NCI-H1105 (cell line): ENCODE measurements around the gene SERPINB13.
A peak's percentile ranks its signal among the peaks of the same experiment; 100 is the strongest.
"Not testable (repeated sequence)": the region's sequence is repeated elsewhere in the genome, so short reads cannot be mapped to it uniquely, and the experiment has no call there.

Source experiments
- DNase-seq: peaks from one replicate; lab custom pipeline; 2025; lab: John Stamatoyannopoulos, UW

Gene SERPINB13

DNA sequence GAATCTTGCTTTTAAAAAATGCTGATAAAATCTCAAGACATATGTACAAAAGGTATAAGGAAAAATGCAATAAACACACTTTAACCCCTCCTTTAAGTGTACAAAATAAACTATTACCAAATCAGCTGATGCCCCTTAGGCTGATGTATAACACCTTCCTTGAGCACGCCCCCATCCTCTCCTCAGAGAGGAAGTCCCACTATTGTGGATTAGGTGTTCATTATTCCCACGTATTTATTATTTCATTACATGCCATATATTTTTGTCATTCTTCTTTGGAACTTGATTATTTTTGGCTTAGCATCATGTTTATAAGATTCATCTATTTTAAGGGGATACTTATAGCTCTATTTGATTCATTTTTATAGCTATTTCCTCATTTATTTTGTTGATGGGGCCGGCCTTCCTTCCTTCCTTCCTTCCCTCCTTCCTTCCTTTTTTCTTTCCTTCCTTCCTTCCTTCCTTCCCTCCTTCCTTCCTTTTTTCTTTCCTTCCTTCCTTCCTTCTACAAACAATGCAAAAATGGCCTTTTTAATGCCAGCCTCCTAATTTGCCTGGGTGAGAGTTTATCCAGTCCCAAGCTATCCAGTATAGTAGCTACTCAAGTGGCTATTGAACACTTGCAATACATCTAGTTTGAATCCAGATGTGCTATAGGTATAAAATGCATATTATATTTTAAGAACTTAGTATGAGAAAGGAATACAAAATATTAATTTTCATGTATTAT lies 4.0 kb downstream of the SERPINB13 start:
- no peak for DNase-seq

DNA sequence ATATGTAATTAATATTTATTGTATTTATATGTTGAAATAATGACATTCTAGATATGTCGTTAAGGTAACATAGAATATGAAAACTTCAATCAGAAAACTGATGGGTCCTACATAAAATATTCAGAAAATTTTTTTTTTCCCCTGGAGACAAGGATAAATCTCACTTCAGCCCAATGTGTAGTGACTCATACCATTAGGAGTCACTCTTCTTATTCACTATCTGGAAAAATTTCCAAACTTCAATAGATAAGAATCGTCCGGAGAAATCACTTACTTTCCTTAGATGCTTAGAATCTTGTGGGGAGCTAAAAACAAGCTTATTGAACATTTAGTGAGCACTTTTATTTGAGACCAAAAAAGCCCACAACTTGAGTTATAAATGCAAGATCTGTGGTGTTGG lies 4.6 kb downstream of the SERPINB13 start:
- no peak for DNase-seq

DNA sequence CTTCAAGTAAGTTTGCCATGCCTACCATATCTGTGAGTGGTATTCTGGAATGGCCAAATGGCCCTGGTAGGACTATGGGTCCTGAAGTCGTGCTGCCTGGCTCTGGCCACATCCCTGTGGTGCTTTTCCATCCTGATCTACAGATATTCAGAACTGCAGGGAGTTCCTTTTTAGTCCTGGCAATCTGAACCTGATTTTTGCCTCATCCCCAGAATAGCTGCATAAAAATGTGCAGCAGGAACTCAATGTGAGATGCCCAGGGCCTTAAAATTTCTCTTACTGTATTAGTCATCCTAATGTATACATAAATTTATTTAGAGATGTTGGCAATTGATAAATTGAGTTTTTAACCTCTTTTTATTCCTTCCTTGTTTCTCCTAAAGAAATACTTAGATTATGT lies 5.3 kb downstream of the SERPINB13 start:
- DNase-seq: no peak

DNA sequence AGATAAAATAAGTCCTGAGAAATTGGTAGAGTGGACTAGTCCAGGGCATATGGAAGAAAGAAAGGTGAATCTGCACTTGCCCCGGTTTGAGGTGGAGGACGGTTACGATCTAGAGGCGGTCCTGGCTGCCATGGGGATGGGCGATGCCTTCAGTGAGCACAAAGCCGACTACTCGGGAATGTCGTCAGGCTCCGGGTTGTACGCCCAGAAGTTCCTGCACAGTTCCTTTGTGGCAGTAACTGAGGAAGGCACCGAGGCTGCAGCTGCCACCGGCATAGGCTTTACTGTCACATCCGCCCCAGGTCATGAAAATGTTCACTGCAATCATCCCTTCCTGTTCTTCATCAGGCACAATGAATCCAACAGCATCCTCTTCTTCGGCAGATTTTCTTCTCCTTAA lies 9.8 kb downstream of the SERPINB13 start:
- no peak for DNase-seq

DNA sequence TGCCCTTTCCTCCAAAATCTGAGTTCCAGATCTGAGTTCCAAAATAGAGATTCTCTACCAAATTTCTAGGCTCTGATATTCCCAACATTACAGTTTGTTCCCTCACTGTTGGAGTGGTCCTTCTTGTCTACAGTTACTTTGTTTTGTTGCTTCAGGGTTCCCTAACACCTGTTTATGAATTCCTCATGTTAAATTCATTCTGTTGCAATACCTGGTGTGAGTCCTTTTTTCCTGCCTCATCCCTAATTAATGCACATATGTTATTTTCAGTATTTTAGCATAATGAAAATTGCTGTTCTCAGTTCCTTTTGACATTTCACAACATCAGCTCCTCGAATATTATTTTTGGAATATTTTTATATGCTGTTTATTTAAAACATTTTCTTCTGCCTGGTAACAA lies 16.2 kb downstream of the SERPINB13 start:
- DNase-seq: no peak

DNA sequence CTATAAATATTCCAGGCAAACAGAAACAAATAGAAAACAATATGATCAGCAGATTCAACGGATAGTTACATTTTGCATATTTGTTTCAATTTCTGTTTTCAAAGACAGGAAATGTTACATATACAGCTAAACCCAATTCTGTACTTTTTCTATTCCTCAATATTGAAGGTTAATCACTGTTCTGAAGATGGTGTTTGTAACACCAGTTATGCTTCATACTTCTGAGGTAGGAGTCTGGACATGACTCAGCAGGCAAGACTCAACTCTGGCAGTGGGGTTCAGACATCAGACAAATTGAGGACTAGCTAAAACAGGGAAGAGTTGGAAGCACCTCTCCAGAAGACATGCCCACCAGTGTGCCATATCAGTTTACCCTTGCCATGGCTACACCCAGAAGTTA lies 16.6 kb downstream of the SERPINB13 start:
- no peak for DNase-seq

DNA sequence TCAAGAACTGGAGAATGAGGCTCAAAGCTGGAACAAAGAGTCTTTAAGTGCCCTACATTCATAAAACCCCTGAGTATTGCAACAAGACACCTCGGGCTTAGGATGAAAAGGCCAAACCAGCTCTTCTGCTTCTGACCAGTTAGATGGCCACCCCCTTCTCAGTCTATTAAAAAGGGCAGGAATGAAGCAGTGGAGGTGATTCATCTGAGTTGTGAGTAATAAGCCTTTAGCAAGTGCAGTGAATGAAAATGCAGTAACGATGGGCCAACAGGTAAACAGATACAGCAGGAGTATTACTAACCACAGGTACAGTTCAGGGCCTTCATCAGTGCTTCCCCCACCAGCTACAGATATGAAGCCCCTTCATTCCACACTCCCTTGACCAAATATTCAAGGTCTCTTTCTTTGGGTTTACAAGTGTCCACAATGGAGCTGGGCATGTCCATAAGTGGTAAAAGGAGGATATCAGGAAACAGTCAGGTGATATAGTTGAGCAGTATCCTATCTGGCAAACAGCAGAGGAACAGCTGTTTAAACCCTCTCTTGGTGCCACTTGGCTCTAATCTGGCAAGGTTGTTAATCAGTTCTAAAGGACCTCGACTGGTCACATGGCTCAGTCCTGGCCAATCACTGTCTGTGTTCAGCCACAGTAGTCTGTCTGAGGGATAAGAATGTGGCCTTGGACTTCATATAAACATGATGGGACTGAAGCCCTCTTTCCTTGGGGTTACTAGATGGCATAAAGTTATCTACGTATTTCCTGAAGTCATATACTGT lies 17.8 kb downstream of the SERPINB13 start:
- DNase-seq: no peak

DNA sequence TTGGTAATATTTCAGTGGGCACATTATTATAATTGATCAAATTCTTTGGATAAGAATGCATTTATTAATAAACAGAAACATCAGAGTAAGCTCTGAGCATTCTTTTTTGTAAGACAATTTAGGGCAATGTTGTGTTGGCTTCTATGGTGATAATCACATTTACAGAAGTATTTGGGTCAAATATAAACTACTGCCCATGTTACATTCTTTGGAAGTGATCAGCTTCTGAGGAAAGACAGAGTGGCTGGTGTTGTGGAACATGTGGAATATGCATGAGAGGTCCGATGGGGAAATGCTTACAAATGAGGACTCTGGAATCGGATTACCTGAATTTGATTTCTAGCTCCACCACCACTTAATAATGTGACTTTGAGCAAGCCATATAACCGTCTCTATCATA lies 19.4 kb downstream of the SERPINB13 start:
- DNase-seq: no peak

DNA sequence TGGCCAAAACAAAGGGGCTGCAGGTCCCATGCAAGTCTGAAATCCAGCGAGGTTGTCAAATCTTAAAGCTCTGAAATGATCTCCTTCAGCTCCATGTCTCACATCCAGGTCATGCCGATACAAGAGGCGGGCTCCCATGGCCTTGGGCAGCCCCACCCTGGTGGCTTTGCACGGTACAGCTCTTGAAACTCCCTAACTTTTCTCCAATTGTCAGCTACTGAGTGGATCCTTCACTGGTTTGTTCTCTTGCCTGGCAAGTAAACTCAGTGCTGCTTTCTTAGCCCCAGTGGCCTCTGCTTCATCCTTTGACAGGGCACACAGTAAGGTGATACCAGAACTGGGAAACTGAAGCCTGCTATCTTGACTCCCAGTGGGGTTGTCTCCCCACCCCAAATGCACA lies 26.3 kb downstream of the SERPINB13 start:
- no peak for DNase-seq

DNA sequence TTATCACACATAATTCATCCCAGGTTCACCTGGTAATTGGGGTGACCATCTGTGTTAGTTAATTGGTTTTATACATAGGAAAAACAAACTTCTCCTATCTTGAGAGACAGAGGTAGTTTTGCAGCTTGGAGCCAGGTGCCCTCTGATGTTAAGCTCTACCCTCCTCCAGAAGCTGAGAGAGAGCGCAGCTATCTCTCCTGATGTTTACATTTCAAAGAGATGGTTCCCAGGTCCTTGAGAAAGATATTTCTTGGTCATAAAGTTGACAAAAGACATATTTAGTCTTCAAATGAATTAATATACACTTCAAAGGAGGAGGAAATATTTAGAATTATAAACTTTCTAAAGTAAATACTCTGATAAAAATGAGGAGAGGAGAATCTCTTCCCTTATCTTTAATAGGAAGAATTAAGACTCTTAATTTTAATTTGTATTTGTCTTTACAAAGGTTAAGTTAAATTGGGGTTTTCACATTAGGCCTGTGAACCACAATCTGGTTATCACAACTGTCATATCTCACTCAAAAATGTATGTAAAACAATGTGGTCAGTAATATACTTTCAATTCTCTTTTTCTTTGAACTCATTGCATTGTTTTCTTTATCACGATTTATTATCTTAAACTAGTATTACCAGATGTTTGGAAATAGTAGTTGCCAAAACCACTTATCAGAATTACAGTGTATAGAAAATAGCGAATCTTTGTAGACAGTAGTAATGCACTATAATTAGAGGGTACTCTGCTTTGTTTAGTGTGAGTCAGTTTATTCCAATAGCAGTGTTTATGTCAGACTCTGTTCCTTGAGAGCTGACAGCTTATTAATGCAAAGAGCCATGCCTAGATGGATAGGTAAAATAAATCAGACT lies 30.1 kb downstream of the SERPINB13 start:
- DNase-seq: peak; percentile 92

DNA sequence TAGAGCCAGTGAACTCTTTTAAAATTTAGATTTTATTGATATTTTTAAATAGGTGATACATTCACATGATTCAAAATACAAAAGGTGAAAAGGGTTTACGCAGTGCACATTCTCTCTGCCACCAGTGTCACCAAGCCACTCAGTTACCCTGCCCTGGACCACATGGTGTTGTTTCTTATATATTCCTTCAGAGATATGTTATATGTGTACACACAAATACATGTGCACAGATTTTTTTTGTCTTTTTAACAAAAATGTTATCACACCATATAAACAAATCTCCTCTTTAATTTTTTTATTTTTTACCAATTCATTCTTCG lies 30.7 kb downstream of the SERPINB13 start:
- no peak for DNase-seq

DNA sequence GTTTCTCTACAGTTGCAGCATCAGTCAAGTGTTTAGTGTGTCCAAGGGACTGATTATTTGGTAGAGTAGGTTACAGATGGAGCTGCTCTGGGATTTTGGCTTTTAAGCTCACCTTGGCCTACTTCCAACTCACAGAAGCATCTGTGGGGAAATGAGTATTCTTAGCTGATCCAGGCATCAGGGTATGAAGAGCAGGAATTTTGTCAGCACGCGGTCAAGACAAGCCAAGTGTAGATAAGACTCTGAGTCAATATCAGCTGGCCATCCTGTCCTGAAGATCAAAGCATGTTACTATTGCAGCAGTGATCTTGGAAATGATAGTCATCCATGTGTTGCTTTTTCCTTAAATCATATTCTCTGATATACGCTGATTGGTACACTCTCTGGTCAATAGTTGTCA lies 32.5 kb downstream of the SERPINB13 start:
- DNase-seq: peak; percentile 8

DNA sequence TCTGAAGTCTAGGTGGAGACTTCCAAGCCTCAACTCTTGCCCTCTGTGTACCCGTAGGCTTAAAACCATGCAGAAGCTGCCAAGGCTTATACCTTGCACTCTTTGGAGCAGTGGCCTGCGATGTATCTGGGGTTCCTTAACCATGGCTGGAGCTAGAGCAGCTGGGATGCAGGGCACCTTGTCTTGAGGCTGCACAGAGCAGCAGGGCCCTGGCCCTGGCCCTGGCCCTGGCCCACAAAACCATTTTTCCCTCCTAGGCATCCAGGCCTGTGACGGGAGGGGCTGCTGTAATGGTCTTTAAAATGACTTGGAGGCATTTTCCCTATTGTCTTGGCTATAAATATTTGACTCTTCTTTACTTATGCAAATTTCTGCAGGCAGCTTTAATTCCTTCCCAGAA lies 37.7 kb downstream of the SERPINB13 start:
- no peak for DNase-seq

DNA sequence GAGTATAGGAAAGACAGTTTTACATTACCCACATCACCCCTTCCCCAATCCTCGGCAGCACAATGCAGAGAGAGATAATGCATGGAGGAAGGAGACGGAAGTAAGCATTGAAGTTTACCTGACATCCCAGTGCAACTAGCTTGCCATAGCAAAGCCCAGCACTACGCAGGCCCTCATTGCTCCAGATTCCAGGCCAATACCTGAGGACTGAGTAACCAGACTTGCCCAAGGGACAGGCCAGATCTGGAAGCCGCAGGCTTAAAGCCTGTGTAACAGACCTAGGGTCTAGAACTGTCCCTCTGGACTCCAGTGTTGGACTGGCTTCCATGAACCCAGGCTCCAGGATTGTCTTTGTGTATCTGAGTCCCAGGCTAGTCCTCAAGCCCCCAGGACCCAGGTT lies 39.3 kb downstream of the SERPINB13 start:
- no peak for DNase-seq

DNA sequence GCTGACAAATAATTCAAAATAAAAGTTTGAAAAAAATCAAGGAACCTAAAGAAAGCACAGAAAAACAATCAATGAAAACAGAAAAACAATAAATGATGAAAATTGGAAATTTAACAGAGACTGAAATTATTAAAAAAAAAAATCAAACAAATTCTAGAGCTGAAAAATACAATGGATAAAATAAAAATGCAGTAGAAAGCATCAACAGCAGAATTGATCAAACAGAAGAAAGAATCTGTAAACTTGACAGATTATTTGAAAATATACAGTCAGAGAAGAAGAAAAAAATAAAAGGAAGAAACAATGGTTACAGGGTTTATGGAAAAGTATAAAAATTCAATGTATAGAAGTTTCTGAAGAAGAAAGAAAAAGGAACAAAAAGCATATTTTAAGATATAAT lies 40.7 kb downstream of the SERPINB13 start:
- no peak for DNase-seq

DNA sequence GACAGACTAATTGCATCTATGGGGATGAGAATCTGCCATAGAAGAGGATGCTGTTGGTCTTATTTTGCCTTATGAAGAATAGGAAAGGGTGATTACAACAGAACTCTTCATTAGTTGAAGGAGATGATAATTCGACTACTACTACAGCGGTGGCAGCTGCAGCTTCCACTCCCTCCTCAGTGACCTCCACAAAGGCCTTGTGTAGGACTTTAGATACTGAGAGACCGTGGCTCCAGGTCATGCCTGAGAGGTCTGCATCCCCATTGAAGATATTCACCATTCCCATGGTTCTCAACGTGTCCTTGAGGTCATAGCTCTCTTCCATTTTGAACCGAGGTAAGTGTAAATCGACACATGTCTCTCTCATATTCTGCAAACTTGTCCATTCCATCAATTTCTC lies 50.6 kb downstream of the SERPINB13 start:
- DNase-seq: no peak

DNA sequence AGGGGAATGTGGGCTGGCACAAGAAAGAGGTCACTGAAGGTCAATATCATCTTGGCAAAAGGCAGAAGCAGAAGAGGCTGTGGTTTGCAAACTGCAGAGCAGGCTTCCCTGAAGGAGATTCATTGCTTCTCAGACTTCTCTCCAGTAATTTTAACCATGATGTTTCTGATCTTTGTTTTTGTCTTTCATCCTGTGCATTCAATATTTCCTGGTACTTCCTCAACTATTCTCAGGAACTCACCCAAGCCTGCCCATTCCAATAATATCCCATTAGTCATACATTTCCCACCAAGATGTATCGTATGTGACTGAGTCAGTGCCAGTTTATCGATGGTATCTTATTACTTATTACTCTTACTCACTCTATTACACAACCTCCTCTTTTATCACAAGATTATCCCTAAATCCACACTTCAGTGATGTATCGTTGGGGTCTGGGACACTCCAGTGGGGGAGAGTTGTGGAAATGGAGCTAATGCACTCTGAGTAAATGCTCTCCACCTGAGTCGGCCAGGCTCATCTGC lies 54.1 kb downstream of the SERPINB13 start:
- not testable (repeated sequence) for DNase-seq

DNA sequence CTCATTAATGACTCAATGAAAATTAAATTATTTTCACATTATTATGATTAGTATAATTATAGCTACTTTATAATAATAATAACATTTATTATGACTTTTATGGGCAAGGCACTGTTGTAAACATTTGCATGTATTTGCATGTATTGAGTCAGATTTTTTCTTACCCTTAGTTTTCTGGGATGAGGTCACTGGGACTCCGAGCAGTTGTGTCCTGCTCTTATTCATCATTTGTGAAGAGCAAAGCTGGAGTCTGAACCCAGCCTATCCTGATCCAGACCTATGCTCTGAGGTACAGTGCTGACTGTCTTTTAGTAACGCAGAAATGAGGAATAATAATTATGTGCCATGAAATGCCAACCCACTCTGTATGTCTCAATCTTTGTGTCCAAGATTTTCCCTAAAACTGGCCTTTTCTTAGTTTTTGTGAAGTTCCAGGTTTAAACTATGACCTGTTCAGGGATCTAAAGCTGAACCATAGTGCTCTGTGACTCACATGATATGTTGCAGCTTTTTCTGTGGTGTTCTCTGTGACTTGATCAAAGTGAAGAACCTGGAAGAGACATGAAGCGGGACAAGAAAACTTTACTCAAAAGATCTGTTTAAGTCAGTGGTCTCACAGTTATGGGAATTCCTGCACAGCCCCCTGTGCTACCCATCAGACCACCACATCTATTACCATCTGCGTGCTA lies 55.7 kb downstream of the SERPINB13 start:
- not testable (repeated sequence) for DNase-seq

DNA sequence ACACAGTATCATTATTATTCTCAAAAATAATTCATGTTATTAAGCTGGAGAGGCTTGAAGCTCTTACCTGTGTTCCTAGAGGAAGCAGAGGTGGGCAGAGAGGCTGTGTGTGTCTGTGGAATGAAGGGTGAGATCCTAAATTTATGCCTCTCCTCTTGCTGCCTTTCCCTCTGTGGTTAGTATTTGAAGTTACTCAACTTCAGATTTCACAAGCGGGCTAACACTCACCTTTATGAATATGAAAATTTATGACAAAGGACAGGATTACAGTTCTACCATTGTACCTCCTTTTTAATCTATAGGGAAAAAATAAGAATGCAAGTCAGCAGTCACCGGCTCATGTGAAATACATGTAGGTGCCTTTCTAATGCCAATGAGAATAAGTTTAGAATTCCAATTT lies 57.0 kb downstream of the SERPINB13 start, which contains the start of gene SERPINB4:
Gene SERPINB4 (minus strand): TSS at position 115 of the 400 bp plus-strand sequence. CDS start 679 bp downstream, outside the sequence.
- not testable (repeated sequence) for DNase-seq

DNA sequence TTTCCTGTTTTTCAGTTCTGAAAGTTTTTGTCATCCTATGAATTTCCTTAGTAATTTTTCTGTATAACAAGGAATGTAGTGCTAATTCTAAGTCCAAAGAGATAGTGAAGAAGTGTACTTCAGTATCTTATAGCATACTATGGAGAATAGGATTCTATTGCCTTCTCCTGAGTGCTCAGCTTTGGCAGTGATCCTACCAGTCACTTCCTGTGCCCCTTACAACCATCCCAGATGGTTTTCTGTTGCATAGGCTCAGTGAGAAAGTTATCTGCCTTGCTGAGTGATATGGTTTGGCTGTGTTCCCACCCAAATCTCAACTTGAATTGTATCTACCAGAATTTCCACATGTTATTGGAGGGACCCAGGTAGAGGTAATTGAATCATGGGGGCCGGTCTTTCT lies 57.6 kb downstream of the SERPINB13 start:
- DNase-seq: not testable (repeated sequence)

DNA sequence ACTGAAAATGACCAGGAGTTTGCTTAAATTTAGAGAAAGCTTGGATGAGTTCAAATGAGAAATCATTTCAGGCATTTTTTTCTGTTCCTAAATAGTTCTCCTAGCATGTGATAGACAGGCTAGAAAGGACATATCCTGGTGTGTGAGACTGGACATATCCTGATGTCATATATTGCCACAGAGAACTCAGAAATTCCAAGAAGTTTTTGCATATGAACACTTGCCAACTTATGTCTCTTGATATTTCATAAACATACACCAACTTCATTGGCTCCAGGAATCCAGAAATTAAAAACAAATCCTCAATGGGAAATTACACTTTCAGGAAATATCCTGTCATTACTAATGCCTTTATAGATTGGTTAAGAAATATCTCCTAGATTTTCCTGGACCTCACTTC lies 59.8 kb downstream of the SERPINB13 start:
- no peak for DNase-seq

DNA sequence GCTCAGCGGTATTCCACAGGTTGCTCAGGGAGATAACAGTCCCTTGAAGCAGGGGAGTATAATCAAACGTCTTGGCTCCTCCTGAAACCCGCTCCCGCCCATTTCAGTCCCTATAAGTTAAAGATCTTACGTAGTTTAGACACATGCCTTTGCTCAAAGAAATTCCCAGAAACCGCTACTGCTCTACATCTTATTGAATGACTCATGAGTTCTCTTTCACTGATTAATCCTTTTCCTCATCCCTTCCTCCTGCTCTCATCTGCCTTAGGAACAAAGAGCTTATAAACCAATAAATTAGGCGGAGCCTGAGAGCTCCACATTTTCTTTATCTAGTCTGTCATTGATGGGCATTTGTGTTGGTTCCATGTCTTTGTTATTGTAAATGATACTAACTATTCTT lies 61.1 kb downstream of the SERPINB13 start:
- no peak for DNase-seq
